T-helper 2 cell (primary cell): Measurements from ENCODE around the gene ZNF835.
"Not testable (repeated sequence)": the region's sequence is repeated elsewhere in the genome, so short reads cannot be mapped to it uniquely, and the experiment has no call there.

Experiments used
- DNase-seq, 5 experiments: peaks; one replicate each; pipeline versions ENCODE4 v3.0.0 to v3.0.0-alpha.2; 2012 to 2022
- total RNA-seq, 2 donors: gene quantifications; one replicate each; lab custom pipeline; 2026; lab: John Stamatoyannopoulos, UW

The ZNF835 gene
- total RNA-seq = 0 to 1.6 reads per million in 2 donors

GRCh38 chr19:56671613-56671994 is at the start of gene ZNF835:
Gene ZNF835, minus strand, starts transcription at chr19:56671757. Its CDS starts 6,559 bp downstream, at chr19:56665198.
- peak; percentile 30 to 72 (median 63) for DNase-seq

GRCh38 chr19:56720281-56720680 is 48.7 kb upstream of the ZNF835 start:
- DNase-seq = no peak

GRCh38 chr19:56718231-56718630 is 46.7 kb upstream of the ZNF835 start:
- DNase-seq = no peak

- no peak for DNase-seq
Observed at GRCh38 chr19:56712611-56713276, 41.2 kb upstream of the ZNF835 start.

- no peak for DNase-seq
Observed at GRCh38 chr19:56710437-56710836, 38.9 kb upstream of the ZNF835 start.

- no peak for DNase-seq
Observed at GRCh38 chr19:56707821-56708220, 36.3 kb upstream of the ZNF835 start.

- DNase-seq = no peak
Observed at GRCh38 chr19:56705939-56706338, 34.4 kb upstream of the ZNF835 start.

GRCh38 chr19:56701895-56702294 is 30.3 kb upstream of the ZNF835 start:
- no peak for DNase-seq

- no peak for DNase-seq
Observed at GRCh38 chr19:56699552-56699951, 28.0 kb upstream of the ZNF835 start.

- DNase-seq = no peak
Observed at GRCh38 chr19:56692206-56692895, 20.8 kb upstream of the ZNF835 start.

GRCh38 chr19:56690670-56691069 is 19.1 kb upstream of the ZNF835 start:
- no peak for DNase-seq

- no peak for DNase-seq
Observed at GRCh38 chr19:56689198-56689597, 17.6 kb upstream of the ZNF835 start.

GRCh38 chr19:56687031-56687430 is 15.5 kb upstream of the ZNF835 start:
- no peak for DNase-seq

GRCh38 chr19:56683116-56683515 is 11.6 kb upstream of the ZNF835 start:
- no peak for DNase-seq

GRCh38 chr19:56681702-56682101 is 10.1 kb upstream of the ZNF835 start:
- no peak for DNase-seq

- no peak for DNase-seq
Observed at GRCh38 chr19:56678205-56678604, 6.6 kb upstream of the ZNF835 start.

- not testable (repeated sequence) for DNase-seq
Observed at GRCh38 chr19:56672610-56673009, 1.1 kb upstream of the ZNF835 start.

GRCh38 chr19:56670961-56671612 is 470 bp downstream of the ZNF835 start:
- DNase-seq = peak in 1 of 5 experiments; percentile 9

- DNase-seq = no peak
Observed at GRCh38 chr19:56670401-56670960, 1.1 kb downstream of the ZNF835 start.

- DNase-seq = no peak
Observed at GRCh38 chr19:56668676-56669075, 2.9 kb downstream of the ZNF835 start.

- DNase-seq = no peak
Observed at GRCh38 chr19:56667311-56667870, 4.2 kb downstream of the ZNF835 start.

GRCh38 chr19:56664511-56664910 is 7.0 kb downstream of the ZNF835 start:
- DNase-seq = no peak

GRCh38 chr19:56663931-56664500 is 7.5 kb downstream of the ZNF835 start:
- no peak for DNase-seq
